HG03460 (cell line): ENCODE results near the gene AP2A1.

Source experiments
- ATAC-seq: cut with Tn5 transposase; IDR thresholded peaks from one replicate; pipeline ENCODE4 v1.9.1; 2021; ENCODE audit not compliant: unreplicated experiment

Gene AP2A1

GRCh38 chr19:49837009-49837310 lies 70.2 kb downstream of the AP2A1 start:
- ATAC-seq: no peak

GRCh38 chr19:49837425-49837824 lies 70.6 kb downstream of the AP2A1 start:
- ATAC-seq: no peak

- ATAC-seq: no peak
Observed at GRCh38 chr19:49838885-49839588, 72.2 kb downstream of the AP2A1 start.

- ATAC-seq: no peak
Observed at GRCh38 chr19:49839713-49840112, 72.9 kb downstream of the AP2A1 start.

- no peak for ATAC-seq
Observed at GRCh38 chr19:49840321-49840720, 73.5 kb downstream of the AP2A1 start.

GRCh38 chr19:49840736-49841249 lies 74.0 kb downstream of the AP2A1 start:
- no peak for ATAC-seq

GRCh38 chr19:49843265-49843664 lies 76.5 kb downstream of the AP2A1 start:
- no peak for ATAC-seq

GRCh38 chr19:49844138-49845095 lies 77.6 kb downstream of the AP2A1 start:
- ATAC-seq: no peak

GRCh38 chr19:49845414-49845813 lies 78.6 kb downstream of the AP2A1 start:
- no peak for ATAC-seq

- no peak for ATAC-seq
Observed at GRCh38 chr19:49846408-49846807, 79.6 kb downstream of the AP2A1 start.

GRCh38 chr19:49847731-49848696 lies 81.2 kb downstream of the AP2A1 start:
- no peak for ATAC-seq

GRCh38 chr19:49848938-49849337 lies 82.1 kb downstream of the AP2A1 start:
- ATAC-seq: no peak

GRCh38 chr19:49849433-49850220 lies 82.8 kb downstream of the AP2A1 start:
- ATAC-seq: no peak

GRCh38 chr19:49850221-49850486 lies 83.4 kb downstream of the AP2A1 start:
- ATAC-seq: no peak

- ATAC-seq: peak; percentile 69
Observed at GRCh38 chr19:49850487-49851342, 83.9 kb downstream of the AP2A1 start, which contains the start of gene PTOV1. TSS of gene PTOV1 (plus strand) at chr19:49851159.

- ATAC-seq: no peak
Observed at GRCh38 chr19:49851456-49852259, 84.9 kb downstream of the AP2A1 start.

GRCh38 chr19:49852631-49853126 lies 85.9 kb downstream of the AP2A1 start:
- no peak for ATAC-seq

GRCh38 chr19:49853852-49854377 lies 87.1 kb downstream of the AP2A1 start:
- ATAC-seq: no peak
